ENCODE results near the gene GGTLC2. TPM values are rescaled to one million over a fixed set of nuclear protein-coding genes. Genes with fewer than 3 reads are reported as not detected.
"Not testable (repeated sequence)": the region's sequence is repeated elsewhere in the genome, so short reads cannot be mapped to it uniquely, and the experiment has no call there.

GGTLC2 gene
- total RNA-seq, 1 experiment from 2014 or later, result not detected

DNA sequence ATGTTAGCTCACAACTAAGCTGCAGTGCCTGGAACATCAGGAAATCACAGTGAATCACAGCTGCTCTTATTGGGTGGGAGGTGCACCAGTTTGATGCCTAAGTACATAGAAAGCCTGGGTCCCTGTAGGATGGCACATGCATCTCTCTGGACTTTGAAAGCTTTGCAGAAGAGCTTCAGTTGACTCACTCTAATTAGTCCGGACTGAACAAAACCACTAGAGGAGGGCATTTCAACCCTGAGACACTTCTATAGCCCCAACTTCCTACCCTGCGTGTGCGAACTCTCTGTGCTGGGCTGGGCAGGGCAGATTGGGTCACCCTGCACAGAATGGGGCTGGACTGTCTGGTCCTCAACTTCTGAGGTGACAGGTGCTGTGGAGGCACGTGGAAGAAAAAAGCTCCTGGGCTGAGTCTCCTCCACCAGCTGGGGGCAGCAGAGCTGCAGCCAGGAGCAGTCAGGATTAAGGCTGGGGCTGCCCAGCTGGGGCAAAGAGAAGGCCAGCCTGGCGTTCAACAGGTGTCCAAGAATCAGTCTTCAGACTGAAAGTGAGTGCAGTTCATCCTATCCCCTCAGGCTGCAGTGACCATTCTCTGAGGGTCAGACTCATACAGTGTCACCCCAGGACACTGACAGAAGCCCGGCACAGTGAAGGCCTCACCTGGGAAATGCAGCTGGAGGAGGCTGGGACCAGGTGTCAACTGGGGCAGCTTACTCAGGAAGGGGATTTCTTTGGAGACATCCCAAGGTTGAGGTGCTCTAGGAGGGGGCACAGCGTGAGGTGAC lies 22.1 kb downstream of the GGTLC2 start:
- DNase-seq (ENCODE audit: extremely low read depth, low read depth), result no peak

GRCh38 chr22:22667966-22668880 lies 23.8 kb downstream of the GGTLC2 start:
- no peak for DNase-seq (ENCODE audit: extremely low read depth, low read depth)

DNA sequence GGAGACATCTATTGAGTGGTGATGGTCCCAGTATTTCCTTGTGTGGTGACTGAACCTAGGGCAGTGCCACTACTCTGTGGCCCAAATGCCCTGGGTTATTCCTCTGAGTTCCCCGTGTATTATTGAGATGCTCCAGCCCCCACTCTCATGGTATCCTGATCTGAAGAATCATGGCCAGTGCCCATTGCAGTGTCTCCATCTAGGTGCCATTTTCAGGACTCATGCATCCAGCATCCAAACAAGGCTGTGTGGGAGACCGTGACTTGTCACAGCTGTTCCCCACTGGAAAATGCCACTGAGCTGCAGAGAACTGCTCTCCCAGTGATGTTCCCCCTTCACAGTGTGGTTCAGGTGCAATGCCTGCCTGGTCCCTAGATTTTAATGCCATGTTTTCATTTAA lies 24.7 kb downstream of the GGTLC2 start:
- no peak for DNase-seq (ENCODE audit: extremely low read depth, low read depth)

- no peak for DNase-seq (ENCODE audit: extremely low read depth, low read depth)
Measured at GRCh38 chr22:22670076-22670795, 25.8 kb downstream of the GGTLC2 start.

DNA sequence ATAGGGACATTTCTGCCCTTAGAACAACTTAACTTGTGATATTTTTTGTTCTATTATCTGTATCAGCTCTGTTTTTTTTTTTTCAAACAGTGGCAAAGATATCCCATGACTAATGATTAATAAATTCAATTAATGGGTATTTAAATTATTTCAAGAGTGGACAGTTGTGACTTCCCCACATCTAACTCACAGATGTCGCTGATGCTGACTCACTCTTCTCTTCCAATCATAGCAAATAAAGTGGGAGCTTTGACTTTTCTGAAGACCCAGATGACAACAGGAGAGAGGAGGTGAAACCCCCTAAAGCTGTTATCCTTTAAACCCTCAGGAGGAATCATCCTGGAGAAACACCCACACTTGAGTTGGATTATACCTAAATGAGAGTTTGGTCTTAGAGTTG lies 27.1 kb downstream of the GGTLC2 start:
- DNase-seq (ENCODE audit: extremely low read depth, low read depth), result no peak

- DNase-seq (ENCODE audit: extremely low read depth, low read depth), result no peak
Measured at GRCh38 chr22:22673099-22673498, 28.7 kb downstream of the GGTLC2 start.

DNA sequence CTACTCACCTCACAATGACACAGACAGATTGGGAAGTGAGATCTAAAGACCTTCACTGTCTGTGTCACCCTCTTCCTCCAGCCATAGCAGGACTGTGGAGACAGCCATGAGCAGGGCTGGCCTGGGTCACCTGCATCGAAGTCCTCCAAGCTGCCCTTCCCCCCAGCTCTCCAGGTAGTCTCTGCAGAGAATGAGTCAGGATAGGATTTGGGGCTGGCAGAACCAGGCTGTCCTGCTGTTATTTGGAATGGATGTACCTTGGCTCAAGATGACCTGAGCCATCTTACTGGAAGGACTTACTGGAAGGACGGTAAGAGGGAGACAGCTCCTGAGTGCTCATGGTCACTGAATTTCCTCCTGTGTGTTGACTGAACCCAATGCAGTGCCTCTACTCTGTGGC lies 29.2 kb downstream of the GGTLC2 start:
- no peak for DNase-seq (ENCODE audit: extremely low read depth, low read depth)

DNA sequence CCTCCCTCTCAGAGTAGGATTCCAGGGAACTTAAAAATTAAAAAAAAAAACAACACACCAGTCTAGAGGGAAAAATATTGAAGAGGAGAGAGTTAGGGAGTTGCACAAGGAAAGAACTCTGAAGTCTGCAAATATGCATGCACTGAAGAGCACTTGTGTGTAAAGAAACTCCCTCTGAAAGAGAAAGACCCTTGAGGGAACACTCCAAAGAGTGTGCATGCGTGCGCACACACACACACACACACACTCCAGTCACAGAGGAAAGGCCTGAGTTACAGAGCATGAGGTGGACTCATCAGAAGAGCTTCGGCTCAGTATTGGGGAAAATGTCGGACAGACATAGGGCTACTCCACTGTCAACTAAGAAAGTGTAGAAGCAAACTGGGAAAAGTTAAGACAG lies 30.1 kb downstream of the GGTLC2 start:
- DNase-seq (ENCODE audit: extremely low read depth, low read depth), result no peak

DNA sequence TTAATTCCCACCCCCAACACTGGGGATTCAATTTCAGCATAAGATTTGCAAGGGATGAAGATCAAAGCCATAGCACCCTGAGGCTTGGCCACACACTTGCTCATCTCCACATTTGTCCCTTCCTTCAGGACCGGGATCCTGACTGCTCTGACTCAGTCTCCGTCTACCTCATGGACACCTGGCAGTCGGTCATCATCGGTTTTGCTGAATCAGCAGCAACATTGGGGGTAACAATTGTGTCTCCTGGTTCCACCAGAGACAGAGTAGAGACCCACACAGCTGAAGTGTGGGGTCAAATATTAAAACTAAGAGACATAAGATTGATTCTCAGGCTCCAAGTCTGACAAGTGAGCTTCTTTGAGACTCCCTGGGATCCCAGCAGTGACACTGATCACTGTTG lies 34.6 kb downstream of the GGTLC2 start:
- DNase-seq (ENCODE audit: extremely low read depth, low read depth), result no peak

DNA sequence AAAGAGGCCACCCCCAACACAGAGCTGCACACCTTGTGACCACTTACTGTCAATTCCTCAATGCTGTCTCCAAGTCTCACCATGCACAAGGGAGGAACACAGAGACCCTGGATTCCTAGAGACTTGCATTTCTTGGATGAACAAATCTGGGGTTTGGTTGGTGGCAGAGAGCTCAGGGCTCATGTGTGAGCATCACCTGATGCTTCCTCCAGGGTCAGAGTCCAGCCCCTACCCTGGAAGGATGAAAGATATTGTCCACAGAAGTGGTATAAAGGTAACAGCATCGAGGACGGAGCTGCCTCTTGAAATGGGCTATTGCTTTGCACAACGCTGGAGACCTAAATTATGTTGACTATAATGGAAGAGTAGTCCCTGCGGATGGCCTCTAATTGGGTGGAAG lies 36.0 kb downstream of the GGTLC2 start:
- DNase-seq (ENCODE audit: extremely low read depth, low read depth), result no peak

DNA sequence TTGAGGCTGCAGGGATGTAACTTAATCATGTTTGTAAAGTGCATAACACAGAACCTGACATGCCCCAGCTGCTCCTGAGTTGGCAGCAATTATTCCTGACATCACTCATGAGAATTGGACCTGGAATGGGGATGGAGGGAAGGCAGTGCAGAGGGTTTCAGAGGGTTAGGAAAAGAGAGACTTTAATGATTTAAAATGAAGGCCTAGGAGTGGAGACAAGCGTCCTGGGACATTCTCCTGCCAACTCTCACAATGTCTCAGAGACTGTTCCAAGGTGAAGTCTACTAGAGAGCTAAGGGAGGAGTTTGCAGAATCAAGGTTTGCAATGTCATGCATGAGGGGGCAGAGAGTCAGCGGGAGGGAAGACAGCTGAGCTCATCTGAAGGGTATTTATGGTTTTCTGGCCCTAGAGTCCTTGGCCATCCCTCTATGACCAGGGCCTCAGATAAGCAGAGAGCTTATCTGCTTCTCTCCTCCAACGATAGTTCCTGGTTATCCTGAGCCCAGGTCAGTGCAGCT lies 36.9 kb downstream of the GGTLC2 start:
- no peak for DNase-seq (ENCODE audit: extremely low read depth, low read depth)

DNA sequence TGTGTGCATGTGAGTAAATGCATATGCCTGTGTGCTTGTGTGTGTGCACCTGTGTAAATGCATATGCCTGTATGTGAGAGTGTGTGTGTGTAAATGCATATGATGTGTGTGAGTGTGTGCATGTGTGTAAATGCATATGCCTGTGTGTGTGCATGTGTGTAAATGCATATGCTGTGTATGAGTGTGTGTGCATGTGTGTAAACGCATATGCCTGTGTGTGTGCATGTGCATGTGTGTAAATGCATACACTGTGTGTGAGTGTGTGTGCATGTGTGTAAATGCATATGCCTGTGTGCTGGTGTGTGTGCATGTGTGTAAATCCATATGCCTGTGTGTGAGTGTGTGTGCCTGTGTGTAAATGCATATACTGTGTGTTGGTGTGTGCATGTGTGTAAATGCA lies 37.8 kb downstream of the GGTLC2 start:
- DNase-seq (ENCODE audit: extremely low read depth, low read depth), result no peak

GRCh38 chr22:22682807-22683667 lies 38.6 kb downstream of the GGTLC2 start:
- DNase-seq (ENCODE audit: extremely low read depth, low read depth), result no peak

- no peak for DNase-seq (ENCODE audit: extremely low read depth, low read depth)
Measured at GRCh38 chr22:22683668-22684361, 39.4 kb downstream of the GGTLC2 start.

DNA sequence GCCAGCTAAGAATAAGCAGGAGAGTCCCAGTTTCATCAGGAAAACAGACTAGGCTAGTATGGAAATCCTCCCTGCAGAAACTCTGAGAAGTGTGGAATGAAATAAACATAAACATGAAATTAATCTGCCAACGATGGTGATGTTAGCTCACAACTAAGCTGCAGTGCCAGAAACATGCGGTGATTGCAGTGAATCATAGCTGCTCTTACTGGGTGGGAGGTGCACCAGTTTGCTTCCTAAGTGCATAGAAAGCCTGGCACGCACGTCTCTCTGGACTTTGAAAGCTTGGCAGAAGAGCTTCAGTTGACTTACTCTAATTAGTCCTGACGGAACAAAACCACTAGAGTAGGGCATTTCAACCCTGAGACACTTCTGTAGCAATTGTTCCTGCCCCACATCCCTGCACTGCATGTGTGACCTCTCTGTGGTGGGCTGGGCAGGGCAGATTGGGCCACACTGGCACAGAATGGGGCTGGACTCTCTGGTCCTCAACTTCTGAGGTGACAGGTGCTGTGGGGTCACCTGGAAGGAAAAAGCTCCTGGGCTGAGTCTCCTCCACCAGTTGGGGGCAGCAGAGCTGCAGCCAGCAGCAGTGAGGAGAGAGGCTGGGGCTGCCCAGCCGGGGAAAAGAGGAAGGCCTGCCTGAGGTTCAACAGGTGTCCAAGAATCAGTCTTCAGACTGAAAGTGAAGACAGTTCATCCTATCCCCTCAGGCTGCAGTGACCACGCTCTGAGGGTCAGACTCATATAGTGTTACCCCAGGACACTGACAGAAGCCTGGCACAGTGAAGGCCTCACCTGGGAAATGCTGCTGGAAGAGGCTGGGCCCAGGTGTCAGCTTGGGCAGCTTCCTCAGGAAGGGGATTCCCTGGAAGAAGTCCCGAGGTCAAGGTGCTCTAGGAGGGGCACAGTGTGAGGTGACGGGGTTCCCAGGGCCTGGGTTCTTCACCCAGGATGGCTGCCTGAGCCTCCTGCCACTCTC lies 40.5 kb downstream of the GGTLC2 start:
- DNase-seq (ENCODE audit: extremely low read depth, low read depth), result no peak

DNA sequence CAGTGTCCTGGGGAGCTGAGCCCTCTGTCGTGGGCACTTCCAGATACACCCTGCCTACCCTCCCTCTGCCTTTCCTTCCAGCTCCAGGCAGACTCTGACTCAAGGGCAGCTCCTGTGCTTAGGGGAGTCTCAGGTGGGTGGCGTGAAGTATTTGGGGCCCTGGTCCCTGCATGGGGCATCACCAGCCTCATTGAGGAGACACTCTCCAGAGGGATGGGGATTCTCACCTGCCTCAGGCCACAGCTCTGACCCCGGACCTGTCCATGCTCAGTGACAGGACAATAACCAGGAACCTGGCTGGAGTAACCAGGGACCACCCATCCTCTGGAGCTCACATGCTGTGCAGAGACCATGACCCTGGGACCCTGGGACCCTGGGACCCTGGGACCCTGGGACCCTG lies 41.2 kb downstream of the GGTLC2 start:
- no peak for DNase-seq (ENCODE audit: extremely low read depth, low read depth)

- not testable (repeated sequence) for DNase-seq (ENCODE audit: extremely low read depth, low read depth)
Measured at GRCh38 chr22:22686202-22687115, 42.0 kb downstream of the GGTLC2 start.

Data from NCI-H460 (cell line).